K562 (cell line): ENCODE data around the gene EXT2. TPM values are rescaled to one million over a fixed set of nuclear protein-coding genes. Genes with fewer than 3 reads are reported as not detected.

ENCODE experiments used
- ATAC-seq: fragments of 200-7000 bp; cut with Tn5 transposase; 3 replicates; pipeline ENCODE4 v1.9.1; 2020; ENCODE audit warnings: moderate library complexity
- BruUV-seq: library from RNA; stranded (reverse); fragments of 400-500 nt; replicated peaks from 2 replicates; lab custom pipeline; 2021; lab: Mats Ljungman, UMichigan
- CTCF ChIA-PET: fragments of 300-600 bp; formaldehyde crosslinking; extraction: SDS; loops from one replicate; lab custom pipeline; 2021; ENCODE audit warnings: low intra/inter-chr PET ratio; lab: Yijun Ruan, JAX
- POLR2A ChIA-PET: fragments of 300-600, 350-650 bp; sonication (Branson Sonifier 250); formaldehyde crosslinking; extraction: SDS; loops from one replicate; lab custom pipeline; 2021; ENCODE audit warnings: antibody characterized with exemption, inconsistent platforms; lab: Yijun Ruan, JAX
- DNase-seq, 4 experiments: peaks; one replicate each; pipeline versions ENCODE4 v3.0.0 to v3.0.0-alpha.2; 2011 to 2018; ENCODE audit warnings: low spot score in 3 of 4, mixed read lengths in 3 of 4; ENCODE audit errors: extremely low read depth in 1 of 4
- FAIRE-seq: peaks from 2 replicates; lab custom pipeline; 2011; peaks lifted over from hg19 to GRCh38; lab: Jason Lieb, UNC
- H2AFZ ChIP-seq: 2 replicates; pipeline ENCODE4 v1.6.0; 2011; ENCODE audit warnings: low read depth, low read length, control low read depth, inconsistent platforms
- H3K27ac ChIP-seq: fragments of 200-600 bp; 3 replicates; pipeline ENCODE4 v1.8.0; 2011; ENCODE audit warnings: low read depth, mild to moderate bottlenecking, control low read depth, inconsistent platforms, low read length, moderate library complexity, mixed read lengths; ENCODE audit errors: extremely low read depth
- H3K27me3 ChIP-seq, 2 experiments: fragments of 300-600 bp in 1 of 2; 2 replicates in 1 of 2; 3 replicates in 1 of 2; pipeline versions ENCODE4 v1.6.0 to v1.8.0; 2011; ENCODE audit warnings: inconsistent platforms in 2 of 2, low read length in 2 of 2, mild to moderate bottlenecking in 1 of 2, mixed read lengths in 1 of 2, moderate library complexity in 1 of 2; ENCODE audit not compliant: control insufficient read depth in 2 of 2, insufficient read depth in 2 of 2
- H3K36me3 ChIP-seq: fragments of 300-600 bp; 3 replicates; pipeline ENCODE4 v1.8.0; 2011; ENCODE audit warnings: mild to moderate bottlenecking, low read length, inconsistent platforms; ENCODE audit not compliant: control insufficient read depth, insufficient read depth
- H3K4me1 ChIP-seq, 2 experiments: fragments of 200-600 bp in 1 of 2; replicated peaks in 1 of 2; 2 replicates in 1 of 2; 3 replicates in 1 of 2; pipeline versions ENCODE4 v1.5.1 to v1.8.0; 2011; ENCODE audit warnings: inconsistent platforms in 2 of 2, low read length in 2 of 2, mild to moderate bottlenecking in 1 of 2, mixed read lengths in 1 of 2, moderate library complexity in 1 of 2; ENCODE audit not compliant: control insufficient read depth in 2 of 2, insufficient read depth in 2 of 2
- H3K4me2 ChIP-seq: 2 replicates; pipeline ENCODE4 v1.6.1; 2011; ENCODE audit warnings: low read length, control low read depth, inconsistent platforms, mixed read lengths; ENCODE audit not compliant: insufficient read depth
- H3K4me3 ChIP-seq: fragments of 200-600 bp; sonication (generic), shearing (Covaris generic); 2 replicates; pipeline ENCODE4 v1.5.1; 2016; ENCODE audit warnings: control low read depth, inconsistent platforms
- H3K79me2 ChIP-seq: fragments of 200-600 bp; 3 replicates; pipeline ENCODE4 v1.8.0; 2011; ENCODE audit warnings: low read length, inconsistent platforms; ENCODE audit not compliant: control insufficient read depth, insufficient read depth
- H3K9ac ChIP-seq, 2 experiments: 2 replicates each; pipeline versions ENCODE4 v1.6.0 to v1.6.1; 2011; ENCODE audit warnings: low read depth in 2 of 2, low read length in 2 of 2, control low read depth in 1 of 2, inconsistent platforms in 1 of 2, mild to moderate bottlenecking in 1 of 2, mixed read lengths in 1 of 2; ENCODE audit not compliant: insufficient read depth in 1 of 2
- H3K9me1 ChIP-seq: one replicate; pipeline ENCODE4 v1.6.0; 2011; ENCODE audit warnings: inconsistent platforms, mild to moderate bottlenecking, low read length, moderate library complexity; ENCODE audit not compliant: control insufficient read depth, insufficient read depth
- H3K9me3 ChIP-seq: replicated peaks from 2 replicates; pipeline ENCODE4 v1.5.1; 2011; ENCODE audit warnings: low read depth, low read length, inconsistent platforms; ENCODE audit not compliant: control insufficient read depth, insufficient read depth
- H4K20me1 ChIP-seq: replicated peaks from 2 replicates; pipeline ENCODE4 v1.6.1; 2011; ENCODE audit warnings: low read length, inconsistent platforms, mixed read lengths; ENCODE audit not compliant: control insufficient read depth, insufficient read depth
- GATA2 ChIP-seq: sonication (generic); formaldehyde crosslinking; IDR thresholded peaks from 2 replicates; pipeline ENCODE4 v1.4.0; 2020; ENCODE audit warnings: mild to moderate bottlenecking, missing genetic modification reagents
- KDM5B ChIP-seq: fragments of 200-600 bp; sonication (generic); IDR thresholded peaks from 2 replicates; pipeline ENCODE4 v1.6.1; 2012; ENCODE audit warnings: low read depth, mild to moderate bottlenecking, moderate library complexity, low read length, control low read depth, inconsistent platforms; ENCODE audit not compliant: insufficient replicate concordance
- LARP7 ChIP-seq: fragments of 450-650 bp; IDR thresholded peaks from 2 replicates; pipeline ENCODE4 v1.6.1; 2016
- LCOR ChIP-seq: sonication (generic); formaldehyde crosslinking; IDR thresholded peaks from 2 replicates; pipeline ENCODE4 v1.8.0; 2022; ENCODE audit warnings: mild to moderate bottlenecking, missing genetic modification reagents
- NFIC ChIP-seq: fragments of 450-650 bp; IDR thresholded peaks from 2 replicates; pipeline ENCODE4 v1.6.1; 2017; ENCODE audit warnings: mild to moderate bottlenecking, inconsistent platforms
- RBM15 ChIP-seq: fragments of 200-400 bp; formaldehyde crosslinking; IDR thresholded peaks from 2 replicates; pipeline ENCODE4 v1.6.1; 2018; ENCODE audit warnings: mild to moderate bottlenecking, low read length, moderate library complexity; ENCODE audit not compliant: insufficient read depth
- SP2 ChIP-seq: IDR thresholded peaks from 2 replicates; pipeline ENCODE4 v1.6.1; 2011; ENCODE audit warnings: mild to moderate bottlenecking, low read depth, low read length, moderate library complexity; ENCODE audit not compliant: poor library complexity, severe bottlenecking; ENCODE audit errors: extremely low read depth
- TAF1 ChIP-seq: IDR thresholded peaks from 2 replicates; pipeline ENCODE4 v1.6.1; 2011; ENCODE audit warnings: mild to moderate bottlenecking, low read length, moderate library complexity; ENCODE audit not compliant: insufficient read depth, control insufficient read depth, severe bottlenecking; ENCODE audit errors: extremely low read depth
- TAL1 ChIP-seq: fragments of 450-650 bp; IDR thresholded peaks from 2 replicates; pipeline ENCODE4 v1.6.1; 2016; ENCODE audit warnings: mild to moderate bottlenecking
- ZBTB1 ChIP-seq: sonication (generic); formaldehyde crosslinking; IDR thresholded peaks from 2 replicates; pipeline ENCODE4 v1.8.1; 2023; ENCODE audit warnings: missing genetic modification reagents, low read depth, mild to moderate bottlenecking, borderline replicate concordance
- ZNF445 ChIP-seq: fragments of 250-450 bp; sonication (Bioruptor Pico); IDR thresholded peaks from 2 replicates; pipeline ENCODE4 v1.4.0; 2020; ENCODE audit warnings: low read depth, mild to moderate bottlenecking, moderate library complexity
- ZNF584 ChIP-seq: fragments of 200-800 bp; sonication (Bioruptor generic); IDR thresholded peaks from 2 replicates; pipeline ENCODE4 v1.6.1; 2016; ENCODE audit warnings: low read depth, mild to moderate bottlenecking, missing genetic modification characterization, missing compliant biosample characterization
- WGBS: fragments of 100-300 bp; shearing (Covaris generic); methylation state at CpG from one replicate; pipeline ENCODE4 v1.1.6; 2016; ENCODE audit warnings: low coverage, mixed read lengths; ENCODE audit not compliant: insufficient coverage; ENCODE audit errors: missing lambda C conversion rate; 5-methylcytosine and 5-hydroxymethylcytosine counted together
- in situ Hi-C: fragments of 300-500 bp; cut with MboI; formaldehyde crosslinking; loops from 4 replicates; pipeline ENCODE4 v1.15.0; 2018; ENCODE audit warnings: inconsistent platforms, mixed read lengths
- intact Hi-C: fragments of 100-400 bp; cut with micrococcal nuclease; formaldehyde crosslinking; loops from 2 replicates; pipeline ENCODE4 v1.14.2; 2022
- polyA plus RNA-seq, 8 experiments: library from polyadenylated mRNA; depleted of rRNA in 4 of 8; stranded (reverse) in 5 of 8; unstranded in 3 of 8; fragments of >200 nt; fragmentation: Nextera tagmentation in 2 of 8; fragmentation: Illumina TruSeq in 1 of 8; extraction: Ambion mirVana in 2 of 8; extraction: Trizol in 1 of 8; gene quantifications; 2 replicates each; pipeline versions ENCODE4 v1.2.1 to v1.2.3, GENCODE V29; 2011 to 2014; ENCODE audit warnings: inconsistent platforms in 1 of 8, missing spikeins in 1 of 8
- total RNA-seq, 7 experiments: library from RNA; depleted of rRNA in 6 of 7; stranded (reverse); fragments of >200 nt in 6 of 7; fragmentation: Illumina TruSeq in 2 of 7; extraction: Trizol in 2 of 7; gene quantifications; 2 replicates each; pipeline versions ENCODE4 v1.2.1 to v1.2.3, GENCODE V29; 2011 to 2021; ENCODE audit warnings: low replicate concordance in 1 of 7
- TF ChIP-seq, protein P1 (sequence below): fragments of 450-650 bp; IDR thresholded peaks from 2 replicates; pipeline ENCODE4 v1.6.1; 2016; ENCODE audit warnings: mild to moderate bottlenecking
- TF ChIP-seq, protein P2 (sequence below): fragments of 450-650 bp; IDR thresholded peaks from 2 replicates; pipeline ENCODE4 v1.6.1; 2016; ENCODE audit warnings: missing biosample characterization, missing genetic modification characterization
- TF ChIP-seq, protein P3 (sequence below): fragments of 450-650 bp; IDR thresholded peaks from 2 replicates; pipeline ENCODE4 v1.6.1; 2018; ENCODE audit warnings: mild to moderate bottlenecking, low read depth; ENCODE audit not compliant: partially characterized antibody

The EXT2 gene
- total and polyA plus RNA-seq, 9 of the 15 experiments (the other 6 are each of a cell fraction or from before 2014, with no cell fraction given) = 7.5 to 52.1 (median 38.1) TPM

DNA sequence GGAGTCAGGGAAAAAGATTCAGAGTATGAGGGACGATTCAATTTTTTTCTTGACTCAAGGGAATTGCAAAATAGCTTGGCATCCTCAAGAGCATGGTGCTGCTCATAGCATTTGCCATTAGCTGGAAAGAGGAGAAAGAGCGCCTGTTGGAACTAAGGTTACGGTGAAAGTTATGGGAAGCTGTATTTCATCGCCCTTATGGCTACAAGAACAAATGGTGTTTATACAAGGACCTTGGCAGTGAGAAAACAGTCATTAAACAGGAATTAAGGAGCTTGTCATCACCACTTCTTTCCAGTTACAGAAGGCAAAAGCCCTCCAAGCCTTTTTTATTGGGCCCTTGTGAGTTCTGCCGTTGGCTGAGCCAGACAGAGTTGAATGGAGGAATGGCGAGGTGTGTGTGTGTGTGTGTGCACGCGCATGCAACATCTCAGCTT is 140.3 kb downstream of the EXT2 start:
- H3K9me3 ChIP-seq = no peaks in the 10 kb centered on the region
- peaks cover 20% of the 10 kb centered on the region for H3K36me3 ChIP-seq
- H3K4me3 ChIP-seq = no peak overlapping the region
- DNase-seq = no peak
- ATAC-seq = no peak
- H3K79me2 ChIP-seq = no peaks in the 10 kb centered on the region
- BruUV-seq = no TSS peak
- no peaks in the 10 kb centered on the region for H4K20me1 ChIP-seq
- intact Hi-C loops = no loop called here
- no peak for TF ChIP-seq RBM15
- TF ChIP-seq KDM5B = no peak
- TF ChIP-seq, protein P1, sequence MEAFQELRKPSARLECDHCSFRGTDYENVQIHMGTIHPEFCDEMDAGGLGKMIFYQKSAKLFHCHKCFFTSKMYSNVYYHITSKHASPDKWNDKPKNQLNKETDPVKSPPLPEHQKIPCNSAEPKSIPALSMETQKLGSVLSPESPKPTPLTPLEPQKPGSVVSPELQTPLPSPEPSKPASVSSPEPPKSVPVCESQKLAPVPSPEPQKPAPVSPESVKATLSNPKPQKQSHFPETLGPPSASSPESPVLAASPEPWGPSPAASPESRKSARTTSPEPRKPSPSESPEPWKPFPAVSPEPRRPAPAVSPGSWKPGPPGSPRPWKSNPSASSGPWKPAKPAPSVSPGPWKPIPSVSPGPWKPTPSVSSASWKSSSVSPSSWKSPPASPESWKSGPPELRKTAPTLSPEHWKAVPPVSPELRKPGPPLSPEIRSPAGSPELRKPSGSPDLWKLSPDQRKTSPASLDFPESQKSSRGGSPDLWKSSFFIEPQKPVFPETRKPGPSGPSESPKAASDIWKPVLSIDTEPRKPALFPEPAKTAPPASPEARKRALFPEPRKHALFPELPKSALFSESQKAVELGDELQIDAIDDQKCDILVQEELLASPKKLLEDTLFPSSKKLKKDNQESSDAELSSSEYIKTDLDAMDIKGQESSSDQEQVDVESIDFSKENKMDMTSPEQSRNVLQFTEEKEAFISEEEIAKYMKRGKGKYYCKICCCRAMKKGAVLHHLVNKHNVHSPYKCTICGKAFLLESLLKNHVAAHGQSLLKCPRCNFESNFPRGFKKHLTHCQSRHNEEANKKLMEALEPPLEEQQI = no peak
- TF ChIP-seq ZNF584 (CRISPR knock-in tag) = no peak
- TF ChIP-seq GATA2 (CRISPR knock-in tag) = no peak
- TF ChIP-seq TAL1 = no peak
- TF ChIP-seq ZBTB1 (CRISPR knock-in tag) = no peak
- TF ChIP-seq LCOR = no peak
- TF ChIP-seq LARP7 = no peak
- no peak for TF ChIP-seq NFIC
- TF ChIP-seq, protein P2, sequence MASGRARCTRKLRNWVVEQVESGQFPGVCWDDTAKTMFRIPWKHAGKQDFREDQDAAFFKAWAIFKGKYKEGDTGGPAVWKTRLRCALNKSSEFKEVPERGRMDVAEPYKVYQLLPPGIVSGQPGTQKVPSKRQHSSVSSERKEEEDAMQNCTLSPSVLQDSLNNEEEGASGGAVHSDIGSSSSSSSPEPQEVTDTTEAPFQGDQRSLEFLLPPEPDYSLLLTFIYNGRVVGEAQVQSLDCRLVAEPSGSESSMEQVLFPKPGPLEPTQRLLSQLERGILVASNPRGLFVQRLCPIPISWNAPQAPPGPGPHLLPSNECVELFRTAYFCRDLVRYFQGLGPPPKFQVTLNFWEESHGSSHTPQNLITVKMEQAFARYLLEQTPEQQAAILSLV (tag) = no peak
- TF ChIP-seq, protein P3, sequence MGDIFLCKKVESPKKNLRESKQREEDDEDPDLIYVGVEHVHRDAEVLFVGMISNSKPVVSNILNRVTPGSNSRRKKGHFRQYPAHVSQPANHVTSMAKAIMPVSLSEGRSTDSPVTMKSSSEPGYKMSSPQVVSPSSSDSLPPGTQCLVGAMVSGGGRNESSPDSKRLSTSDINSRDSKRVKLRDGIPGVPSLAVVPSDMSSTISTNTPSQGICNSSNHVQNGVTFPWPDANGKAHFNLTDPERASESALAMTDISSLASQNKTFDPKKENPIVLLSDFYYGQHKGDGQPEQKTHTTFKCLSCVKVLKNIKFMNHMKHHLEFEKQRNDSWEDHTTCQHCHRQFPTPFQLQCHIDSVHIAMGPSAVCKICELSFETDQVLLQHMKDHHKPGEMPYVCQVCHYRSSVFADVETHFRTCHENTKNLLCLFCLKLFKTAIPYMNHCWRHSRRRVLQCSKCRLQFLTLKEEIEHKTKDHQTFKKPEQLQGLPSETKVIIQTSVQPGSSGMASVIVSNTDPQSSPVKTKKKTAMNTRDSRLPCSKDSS = no peak
- no peak for TF ChIP-seq SP2
- no peak for TF ChIP-seq TAF1
- no peak for TF ChIP-seq ZNF445 (CRISPR knock-in tag)
- TF ChIP-seq, all 486 proteins: peak for 0
- no peak overlapping the region for H3K4me2 ChIP-seq
- ChIA-PET POLR2A (interaction anchor here (0.8 to 2.5 kb wide), 2 partner anchors 8 to 13 kb away, joined by 4 to 12 read pairs; no protein-coding TSS in a partner anchor), CTCF (no interaction called here)
- in situ Hi-C loops = no loop called here
- no peaks in the 10 kb centered on the region for H3K27me3 ChIP-seq
- H3K27ac ChIP-seq = no peak overlapping the region
- H3K4me1 ChIP-seq = no peaks in the 10 kb centered on the region
- 88% methylated on average over 6 of the region's 8 CpGs for WGBS
- H3K9ac ChIP-seq = no peak overlapping the region
- no peaks in the 10 kb centered on the region for H3K9me1 ChIP-seq
- no peak for FAIRE-seq
- H2AFZ ChIP-seq = no peak overlapping the region
